ENCODE data around the gene ATOH8. TPM values are rescaled to one million over a fixed set of nuclear protein-coding genes. Genes with fewer than 3 reads are reported as not detected.

The ATOH8 gene
- total RNA-seq, 1 experiment from 2014 or later: 0.20 TPM

DNA sequence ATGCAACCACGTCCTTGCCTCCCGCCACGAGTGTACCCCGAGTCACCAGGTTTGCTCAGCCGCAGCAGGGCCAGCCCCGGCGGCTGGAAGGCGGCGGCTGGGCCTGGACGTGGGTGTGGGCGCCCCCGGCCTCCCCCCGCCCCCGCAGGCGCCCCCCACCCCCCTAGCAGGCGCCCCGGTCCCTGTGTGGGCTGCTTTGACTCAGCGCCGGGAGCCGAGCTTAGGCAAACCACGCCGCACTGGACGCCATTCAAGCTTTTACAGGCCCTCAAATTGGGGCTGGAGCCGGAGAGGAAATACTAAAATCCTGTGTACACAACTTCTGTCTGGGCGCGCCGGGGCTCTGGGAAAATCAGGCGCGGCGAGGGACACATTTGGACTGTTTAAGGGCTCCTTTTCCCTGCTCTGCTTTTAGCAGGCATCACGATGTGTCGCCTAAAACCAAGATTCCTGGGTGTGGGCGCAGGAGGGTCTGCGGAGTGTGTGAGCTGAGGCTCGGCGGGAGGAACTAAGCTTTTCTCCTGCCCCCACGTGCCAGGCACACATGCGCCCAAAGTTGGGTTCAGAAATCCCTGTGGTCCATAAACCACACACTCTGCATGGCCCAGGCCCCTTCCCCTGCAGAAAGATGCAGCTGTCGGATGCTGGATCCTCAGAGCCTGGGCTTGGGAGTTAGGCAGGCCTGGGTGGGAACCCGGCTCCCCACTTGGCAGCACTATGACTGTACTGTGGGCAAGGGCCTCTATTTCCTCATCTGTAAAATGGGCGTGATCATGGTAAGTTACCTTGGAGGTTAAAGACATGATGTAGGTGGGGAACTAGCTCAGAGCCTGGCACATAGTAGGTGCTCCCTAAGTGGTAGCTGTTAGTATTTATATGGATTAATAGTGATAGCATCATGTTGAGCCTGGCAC is 57.6 kb downstream of the ATOH8 start:
- no peak for DNase-seq
- no peaks in the 10 kb centered on the region for H3K79me2 ChIP-seq (ENCODE audit: insufficient read depth, low read length)
- peaks cover 0 to 9% of the 10 kb centered on the region in 2 experiments; a peak in 3 of 4 replicates for H3K4me1 Mint-ChIP-seq
- no peak overlapping the region for H3K23ac ChIP-seq (ENCODE audit: insufficient read length, low read depth, low read length)
- peaks cover 2% of the 10 kb centered on the region for H4K20me1 ChIP-seq (ENCODE audit: control insufficient read depth, insufficient read depth, insufficient read length)
- H3K27ac ChIP-seq (ENCODE audit: insufficient read length, low read depth, low read length): no peak overlapping the region
- H3K4me3 Mint-ChIP-seq: no peak overlapping the region
- no peak overlapping the region for H2BK20ac ChIP-seq (ENCODE audit: low read depth, low read length, poor library complexity, severe bottlenecking)
- no peak overlapping the region for H3K18ac ChIP-seq (ENCODE audit: insufficient read length, low read depth, low read length)
- peaks cover 20% of the 10 kb centered on the region for H3K27me3 Mint-ChIP-seq (ENCODE audit: low read depth)
- H2BK5ac ChIP-seq (ENCODE audit: insufficient read length, low read length): no peak overlapping the region
- H3K9me3 ChIP-seq (ENCODE audit: control insufficient read depth, low read depth, low read length): no peaks in the 10 kb centered on the region
- H3K79me1 ChIP-seq (ENCODE audit: insufficient read depth, low read depth, low read length, poor library complexity, severe bottlenecking): no peaks in the 10 kb centered on the region
- WGBS (ENCODE audit: extremely low coverage, insufficient read length, low lambda C conversion rate): no CpG with 5 or more reads among the region's 41 CpGs
- H3K4ac ChIP-seq (ENCODE audit: low read depth, low read length): no peak overlapping the region
- no peak overlapping the region for H2AK5ac ChIP-seq (ENCODE audit: insufficient read length, low read length)
- no peak overlapping the region for H3K14ac ChIP-seq (ENCODE audit: insufficient read depth, low read length)
- no peaks in the 10 kb centered on the region for H3K36me3 Mint-ChIP-seq (ENCODE audit: insufficient read depth in 1 of 3, low read depth in 3 of 3)
- no peak overlapping the region for H2BK120ac ChIP-seq (ENCODE audit: low read depth, low read length, poor library complexity, severe bottlenecking)
- no peak overlapping the region for H2BK12ac ChIP-seq (ENCODE audit: insufficient read length, low read depth, low read length)
- H3K4me1 ChIP-seq (ENCODE audit: insufficient read depth, low read length): no peaks in the 10 kb centered on the region; the same call in 1 of the 2 replicates
- H2AFZ ChIP-seq (ENCODE audit: low read length): no peak overlapping the region
- no peak overlapping the region for H3K27ac Mint-ChIP-seq
- H4K8ac ChIP-seq (replicated peaks; ENCODE audit: insufficient read length, low read depth, low read length): no peak overlapping the region
- no peaks in the 10 kb centered on the region; a peak in 1 of 5 replicates for H3K9me3 Mint-ChIP-seq
- H3K4me2 ChIP-seq (ENCODE audit: insufficient read depth, insufficient read length, low read length): no peak overlapping the region
- H3K27me3 ChIP-seq (ENCODE audit: insufficient read depth, low read length): no peaks in the 10 kb centered on the region
- H3K56ac ChIP-seq (ENCODE audit: insufficient read length, low read depth, low read length): no peak overlapping the region
- H3T11ph ChIP-seq (ENCODE audit: low read length): no peak overlapping the region
- no peak overlapping the region for H4K91ac ChIP-seq (ENCODE audit: insufficient read length, low read depth, low read length)
- no peak overlapping the region for H3K9ac ChIP-seq (ENCODE audit: extremely low read depth, insufficient read length, low read length)
- H4K5ac ChIP-seq (ENCODE audit: insufficient read length, low read depth, low read length): no peak overlapping the region
- H3K23me2 ChIP-seq (ENCODE audit: insufficient read length, low read depth, low read length, poor library complexity, severe bottlenecking): no peaks in the 10 kb centered on the region
- H2BK15ac ChIP-seq (ENCODE audit: low read depth, low read length): no peak overlapping the region
- TF ChIP-seq, protein P1, sequence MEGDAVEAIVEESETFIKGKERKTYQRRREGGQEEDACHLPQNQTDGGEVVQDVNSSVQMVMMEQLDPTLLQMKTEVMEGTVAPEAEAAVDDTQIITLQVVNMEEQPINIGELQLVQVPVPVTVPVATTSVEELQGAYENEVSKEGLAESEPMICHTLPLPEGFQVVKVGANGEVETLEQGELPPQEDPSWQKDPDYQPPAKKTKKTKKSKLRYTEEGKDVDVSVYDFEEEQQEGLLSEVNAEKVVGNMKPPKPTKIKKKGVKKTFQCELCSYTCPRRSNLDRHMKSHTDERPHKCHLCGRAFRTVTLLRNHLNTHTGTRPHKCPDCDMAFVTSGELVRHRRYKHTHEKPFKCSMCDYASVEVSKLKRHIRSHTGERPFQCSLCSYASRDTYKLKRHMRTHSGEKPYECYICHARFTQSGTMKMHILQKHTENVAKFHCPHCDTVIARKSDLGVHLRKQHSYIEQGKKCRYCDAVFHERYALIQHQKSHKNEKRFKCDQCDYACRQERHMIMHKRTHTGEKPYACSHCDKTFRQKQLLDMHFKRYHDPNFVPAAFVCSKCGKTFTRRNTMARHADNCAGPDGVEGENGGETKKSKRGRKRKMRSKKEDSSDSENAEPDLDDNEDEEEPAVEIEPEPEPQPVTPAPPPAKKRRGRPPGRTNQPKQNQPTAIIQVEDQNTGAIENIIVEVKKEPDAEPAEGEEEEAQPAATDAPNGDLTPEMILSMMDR (conservative IDR thresholded peaks at IDR 0.05): no peak
